ENCODE results near the gene FBXW4.
"Not testable (repeated sequence)": the region's sequence is repeated elsewhere in the genome, so short reads cannot be mapped to it uniquely, and the experiment has no call there.

Gene FBXW4

GRCh38 chr10:101615525-101616116, 79.3 kb downstream of the FBXW4 start:
- no peak for DNase-seq

GRCh38 chr10:101614663-101615524, 80.1 kb downstream of the FBXW4 start:
- no peak for DNase-seq

GRCh38 chr10:101613646-101614045, 81.3 kb downstream of the FBXW4 start:
- DNase-seq, result no peak

GRCh38 chr10:101612872-101613271, 82.1 kb downstream of the FBXW4 start:
- DNase-seq, result no peak

- DNase-seq, result no peak
Observed at GRCh38 chr10:101612086-101612485, 82.9 kb downstream of the FBXW4 start.

- DNase-seq, result no peak
Observed at GRCh38 chr10:101611096-101611905, 83.7 kb downstream of the FBXW4 start.

- DNase-seq, result no peak
Observed at GRCh38 chr10:101609481-101609880, 85.5 kb downstream of the FBXW4 start.

GRCh38 chr10:101607124-101607523, 87.8 kb downstream of the FBXW4 start:
- no peak for DNase-seq

- peak; percentile 51 for DNase-seq
Observed at GRCh38 chr10:101602761-101603398, 92.1 kb downstream of the FBXW4 start.

GRCh38 chr10:101601541-101601940, 93.4 kb downstream of the FBXW4 start:
- no peak for DNase-seq

GRCh38 chr10:101597091-101597900, 97.7 kb downstream of the FBXW4 start:
- DNase-seq, result no peak

GRCh38 chr10:101595591-101596433, 99.2 kb downstream of the FBXW4 start:
- DNase-seq, result no peak

GRCh38 chr10:101593331-101593730, 101.6 kb downstream of the FBXW4 start:
- DNase-seq, result not testable (repeated sequence)

GRCh38 chr10:101588879-101589278, 106.1 kb downstream of the FBXW4 start:
- DNase-seq, result peak; percentile 32

- peak; percentile 91 for DNase-seq
Observed at GRCh38 chr10:101587725-101588653, 107.0 kb downstream of the FBXW4 start, which contains the start of the genes DPCD and POLL. DPCD (plus strand) TSS chr10:101588321; CDS start chr10:101588337, 16 bp downstream. POLL (minus strand) TSS chr10:101588257; CDS start chr10:101587360, 897 bp downstream.

GRCh38 chr10:101585841-101586240, 109.1 kb downstream of the FBXW4 start:
- DNase-seq, result no peak

- no peak for DNase-seq
Observed at GRCh38 chr10:101580486-101581399, 114.2 kb downstream of the FBXW4 start.

- DNase-seq, result no peak
Observed at GRCh38 chr10:101579516-101579870, 115.5 kb downstream of the FBXW4 start.

Data from kidney glomerular epithelial cell (primary cell).